Measurements from ENCODE around the gene USF1. TPM values are rescaled to one million over a fixed set of nuclear protein-coding genes. Genes with fewer than 3 reads are reported as not detected.
A peak's percentile ranks its signal among the peaks of the same experiment; 100 is the strongest.

The USF1 gene
- total RNA-seq, 1 experiment from 2014 or later, result 59.2 TPM

GRCh38 chr1:161080441-161081405 lies 34.9 kb upstream of the USF1 start:
- no peak for DNase-seq
- Histone ChIP-seq H3K9ac (ENCODE audit: extremely low read depth, insufficient read length, low read length) (no peak overlapping the region), H3K79me2 (ENCODE audit: insufficient read depth, low read length) (no peaks in the 10 kb centered on the region), H3K56ac (ENCODE audit: insufficient read length, low read depth, low read length) (no peak overlapping the region), H3K18ac (ENCODE audit: insufficient read length, low read depth, low read length) (no peak overlapping the region), H4K20me1 (ENCODE audit: control insufficient read depth, insufficient read depth, insufficient read length) (no peaks in the 10 kb centered on the region), H3K4ac (ENCODE audit: low read depth, low read length) (no peak overlapping the region), H2AK5ac (ENCODE audit: insufficient read length, low read length) (no peak overlapping the region), H3K27ac (ENCODE audit: insufficient read length, low read depth, low read length) (no peak overlapping the region), H2BK20ac (ENCODE audit: low read depth, low read length, poor library complexity, severe bottlenecking) (no peak overlapping the region), H2BK5ac (ENCODE audit: insufficient read length, low read length) (no peak overlapping the region), H3K27me3 (ENCODE audit: insufficient read depth, low read length) (no peaks in the 10 kb centered on the region), H3K79me1 (ENCODE audit: insufficient read depth, low read depth, low read length, poor library complexity, severe bottlenecking) (no peaks in the 10 kb centered on the region), H3K4me1 (ENCODE audit: insufficient read depth, low read length) (no peaks in the 10 kb centered on the region), H4K8ac (replicated peaks; ENCODE audit: insufficient read length, low read depth, low read length) (no peak overlapping the region), H3K14ac (ENCODE audit: insufficient read depth, low read length) (no peak overlapping the region), H2AFZ (ENCODE audit: low read length) (no peak overlapping the region), H2BK120ac (ENCODE audit: low read depth, low read length, poor library complexity, severe bottlenecking) (no peak overlapping the region), H4K91ac (ENCODE audit: insufficient read length, low read depth, low read length) (no peak overlapping the region), H2BK12ac (ENCODE audit: insufficient read length, low read depth, low read length) (no peak overlapping the region), H3K23ac (ENCODE audit: insufficient read length, low read depth, low read length) (no peak overlapping the region), H4K5ac (ENCODE audit: insufficient read length, low read depth, low read length) (no peak overlapping the region), H3K4me2 (ENCODE audit: insufficient read depth, insufficient read length, low read length) (no peak overlapping the region), H3K9me3 (ENCODE audit: control insufficient read depth, low read depth, low read length) (no peaks in the 10 kb centered on the region), H3K23me2 (ENCODE audit: insufficient read length, low read depth, low read length, poor library complexity, severe bottlenecking) (no peaks in the 10 kb centered on the region), H3T11ph (ENCODE audit: low read length) (no peak overlapping the region), H2BK15ac (ENCODE audit: low read depth, low read length) (no peak overlapping the region)
- no peaks in the 10 kb centered on the region for H3K9me3 Mint-ChIP-seq
- no peaks in the 10 kb centered on the region for H3K36me3 Mint-ChIP-seq (ENCODE audit: insufficient read depth in 1 of 3, low read depth in 3 of 3)
- H3K4me3 Mint-ChIP-seq, result no peak overlapping the region
- H3K4me1 Mint-ChIP-seq, result peaks cover 40 to 41% of the 10 kb centered on the region in 2 experiments
- TF ChIP-seq CTCF (conservative IDR thresholded peaks at IDR 0.05), result no peak
- no peaks in the 10 kb centered on the region; the same call in 1 of the 2 replicates for H3K27me3 Mint-ChIP-seq (ENCODE audit: low read depth)
- no CpG with 5 or more reads among the region's 5 CpGs for whole genome bisulfite sequencing (ENCODE audit: extremely low coverage, insufficient read length, low lambda C conversion rate)
- H3K27ac Mint-ChIP-seq, result peak overlapping the region in 1 of 3 experiments; percentile 13; a peak in 1 of 7 replicates
